AG04450 (cell line): ENCODE measurements around the gene KATNBL1. TPM values are rescaled to one million over a fixed set of nuclear protein-coding genes. Genes with fewer than 3 reads are reported as not detected.
"Not testable (repeated sequence)": the region's sequence is repeated elsewhere in the genome, so short reads cannot be mapped to it uniquely, and the experiment has no call there.

ENCODE experiments used
- CTCF ChIA-PET: fragments of 300-600, 350-600 bp; formaldehyde crosslinking; extraction: SDS; loops from one replicate; lab custom pipeline; 2022; ENCODE audit warnings: antibody characterized with exemption, inconsistent platforms; lab: Charles Lee
- POLR2A ChIA-PET: fragments of 350-600 bp; formaldehyde crosslinking; extraction: SDS; loops from one replicate; lab custom pipeline; 2021; ENCODE audit warnings: antibody characterized with exemption, inconsistent platforms; lab: Yijun Ruan, JAX
- DNase-seq: peaks from one replicate; pipeline ENCODE4 v3.0.0-alpha.2; 2011; ENCODE audit warnings: low read depth, low spot score
- H3K27ac ChIP-seq: one replicate; pipeline ENCODE4 v1.5.1; 2012; ENCODE audit warnings: low read depth, low read length, control low read depth
- H3K27me3 ChIP-seq: one replicate; pipeline ENCODE4 v1.6.0; 2012; ENCODE audit warnings: low read length; ENCODE audit not compliant: control insufficient read depth, insufficient read depth
- H3K4me3 ChIP-seq: 2 replicates; pipeline ENCODE4 v1.5.1; 2011; ENCODE audit warnings: mild to moderate bottlenecking, low read depth, low read length, control low read depth
- H3K9me3 ChIP-seq: 2 replicates; pipeline ENCODE4 v1.5.1; 2012; ENCODE audit warnings: low read length; ENCODE audit not compliant: control insufficient read depth, insufficient read depth
- polyA plus RNA-seq: library from polyadenylated mRNA; depleted of rRNA; stranded (reverse); fragments of >200 nt; gene quantifications from 2 replicates; pipeline ENCODE4 v1.2.3, GENCODE V29; 2011
- TF ChIP-seq, protein P1 (sequence below): IDR thresholded peaks from 2 replicates; pipeline ENCODE4 v1.5.1; 2011; ENCODE audit warnings: low read depth, low read length, control low read depth, inconsistent platforms

Gene KATNBL1
- polyA plus RNA-seq, 1 experiment = 46.6 TPM

DNA sequence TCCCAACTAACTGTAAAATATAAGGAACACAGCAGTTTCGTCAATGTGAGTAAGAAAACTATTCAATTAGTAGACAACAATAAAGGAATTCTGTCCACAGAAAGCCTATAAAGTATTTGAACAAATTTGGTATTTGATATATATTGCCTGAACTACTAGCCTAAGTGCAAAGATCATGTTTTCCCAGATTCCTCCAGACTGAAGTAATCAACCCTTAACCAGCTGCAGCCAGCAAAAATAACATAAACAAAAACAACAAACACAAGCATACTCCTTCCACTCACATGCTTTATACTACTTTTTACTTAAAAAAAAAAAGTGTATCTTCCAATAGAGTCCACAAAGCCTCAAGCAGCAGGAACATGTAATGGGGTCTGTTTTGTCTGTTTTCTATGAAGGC lies 84.0 kb downstream of the KATNBL1 start:
- Histone ChIP-seq H3K27ac (no peak overlapping the region), H3K9me3 (no peaks in the 10 kb centered on the region), H3K4me3 (no peak overlapping the region), H3K27me3 (no peaks in the 10 kb centered on the region)
- CTCF ChIA-PET = interaction anchor here (5.7 kb wide), 1 partner anchor 15 kb away, joined by 33 read pairs; no protein-coding TSS in a partner anchor
- TF ChIP-seq, protein P1, sequence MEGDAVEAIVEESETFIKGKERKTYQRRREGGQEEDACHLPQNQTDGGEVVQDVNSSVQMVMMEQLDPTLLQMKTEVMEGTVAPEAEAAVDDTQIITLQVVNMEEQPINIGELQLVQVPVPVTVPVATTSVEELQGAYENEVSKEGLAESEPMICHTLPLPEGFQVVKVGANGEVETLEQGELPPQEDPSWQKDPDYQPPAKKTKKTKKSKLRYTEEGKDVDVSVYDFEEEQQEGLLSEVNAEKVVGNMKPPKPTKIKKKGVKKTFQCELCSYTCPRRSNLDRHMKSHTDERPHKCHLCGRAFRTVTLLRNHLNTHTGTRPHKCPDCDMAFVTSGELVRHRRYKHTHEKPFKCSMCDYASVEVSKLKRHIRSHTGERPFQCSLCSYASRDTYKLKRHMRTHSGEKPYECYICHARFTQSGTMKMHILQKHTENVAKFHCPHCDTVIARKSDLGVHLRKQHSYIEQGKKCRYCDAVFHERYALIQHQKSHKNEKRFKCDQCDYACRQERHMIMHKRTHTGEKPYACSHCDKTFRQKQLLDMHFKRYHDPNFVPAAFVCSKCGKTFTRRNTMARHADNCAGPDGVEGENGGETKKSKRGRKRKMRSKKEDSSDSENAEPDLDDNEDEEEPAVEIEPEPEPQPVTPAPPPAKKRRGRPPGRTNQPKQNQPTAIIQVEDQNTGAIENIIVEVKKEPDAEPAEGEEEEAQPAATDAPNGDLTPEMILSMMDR = no peak
- DNase-seq = no peak
- POLR2A ChIA-PET = no interaction called here

DNA sequence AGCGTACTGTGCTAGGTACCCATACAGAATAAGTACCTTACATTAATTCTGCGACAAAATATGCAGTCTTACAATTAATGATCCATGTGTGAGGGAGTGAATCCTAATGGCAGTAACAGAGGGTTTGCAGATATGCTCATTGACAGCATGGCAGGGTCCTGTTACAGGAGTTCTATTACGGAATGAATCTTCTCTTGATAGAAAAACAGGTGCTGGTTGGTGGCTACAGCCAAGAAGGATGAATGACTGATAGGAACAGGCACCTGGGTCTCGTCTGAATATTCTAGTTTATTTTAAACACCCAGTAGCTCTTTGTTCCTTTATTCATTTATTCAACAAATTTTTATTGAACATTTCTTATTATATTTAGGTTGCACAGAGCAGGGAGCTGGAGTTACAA lies 85.2 kb downstream of the KATNBL1 start:
- H3K4me3 ChIP-seq = no peak overlapping the region
- TF ChIP-seq, protein P1 = no peak
- no peaks in the 10 kb centered on the region for H3K27me3 ChIP-seq
- ChIA-PET POLR2A (no interaction called here), CTCF (interaction anchor here (5.7 kb wide), 1 partner anchor 14 kb away, joined by 33 read pairs; no protein-coding TSS in a partner anchor)
- no peak for DNase-seq
- H3K9me3 ChIP-seq = no peaks in the 10 kb centered on the region
- H3K27ac ChIP-seq = no peak overlapping the region

DNA sequence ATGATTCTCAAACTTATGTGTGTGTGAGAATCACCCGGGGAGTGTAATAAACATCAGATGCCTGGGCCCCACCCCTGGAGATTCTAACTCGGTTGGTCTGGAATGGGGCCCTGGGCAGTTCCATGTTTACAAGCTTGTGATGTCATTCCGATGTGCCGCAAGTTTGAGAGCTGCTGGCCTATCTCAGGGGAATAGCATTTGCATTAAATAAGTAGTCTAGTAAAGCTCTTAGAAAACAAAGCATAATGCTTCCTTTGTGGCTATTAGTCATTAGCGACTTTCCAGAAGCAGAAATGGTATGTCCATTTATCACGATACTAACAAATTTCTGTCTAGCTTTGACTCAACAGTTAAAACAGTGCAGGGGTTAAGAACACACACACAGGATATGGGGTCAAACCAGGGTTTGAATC lies 87.1 kb downstream of the KATNBL1 start:
- TF ChIP-seq, protein P1 = no peak
- DNase-seq = peak; percentile 78
- H3K9me3 ChIP-seq = no peaks in the 10 kb centered on the region
- ChIA-PET CTCF (interaction anchor here (5.7 kb wide), 1 partner anchor 12 kb away, joined by 33 read pairs; no protein-coding TSS in a partner anchor), POLR2A (interaction anchor here (1.1 to 1.4 kb wide), 2 partner anchors 11 to 87 kb away, joined by 3 to 7 read pairs; partner anchors contain the start of gene KATNBL1)
- H3K4me3 ChIP-seq = no peak overlapping the region
- H3K27me3 ChIP-seq = no peaks in the 10 kb centered on the region
- H3K27ac ChIP-seq = peak overlapping the region; percentile 58

DNA sequence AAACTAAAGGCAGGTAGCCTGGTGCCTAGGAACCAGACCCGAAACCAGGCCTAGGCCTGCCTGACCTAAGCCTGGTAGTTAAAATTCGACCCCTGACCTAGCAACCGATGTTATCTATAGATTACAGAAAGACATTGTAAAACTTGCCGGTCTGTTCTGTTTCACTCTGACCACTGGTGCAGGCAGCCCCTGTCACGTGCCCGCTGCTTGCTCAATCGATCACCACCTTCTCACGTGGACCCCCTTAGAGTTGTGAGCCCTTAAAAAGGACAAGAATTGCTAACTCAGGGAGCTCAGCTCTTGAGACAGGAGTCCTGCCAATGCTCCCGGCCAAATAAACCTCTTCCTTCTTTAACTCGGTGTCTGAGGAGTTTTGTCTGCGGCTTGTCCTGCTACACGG lies 88.1 kb downstream of the KATNBL1 start:
- not testable (repeated sequence) for H3K27me3 ChIP-seq, DNase-seq, H3K27ac ChIP-seq, H3K9me3 ChIP-seq, H3K4me3 ChIP-seq
- CTCF ChIA-PET = interaction anchor here (4.0 kb wide), 1 partner anchor 12 kb away, joined by 28 read pairs; no protein-coding TSS in a partner anchor
- POLR2A ChIA-PET = interaction anchor here (1.4 kb wide), 1 partner anchor 88 kb away, joined by 7 read pairs; the partner anchor contains the start of gene KATNBL1

GRCh38 chr15:34120420-34120819 lies 89.5 kb downstream of the KATNBL1 start:
- CTCF ChIA-PET = interaction anchor here (4.0 kb wide), 1 partner anchor 10 kb away, joined by 28 read pairs; no protein-coding TSS in a partner anchor
- H3K9me3 ChIP-seq, POLR2A ChIA-PET, DNase-seq, H3K27ac ChIP-seq, H3K4me3 ChIP-seq, H3K27me3 ChIP-seq: not testable (repeated sequence)

- no peaks in the 10 kb centered on the region for H3K27me3 ChIP-seq
- no peak overlapping the region for H3K4me3 ChIP-seq
- no peak for DNase-seq
- TF ChIP-seq, protein P1 = no peak
- no peak overlapping the region for H3K27ac ChIP-seq
- H3K9me3 ChIP-seq = no peaks in the 10 kb centered on the region
- CTCF ChIA-PET = interaction anchor here (1.4 to 4.0 kb wide), 2 partner anchors 9 to 90 kb away, joined by 4 to 28 read pairs; partner anchors contain the start of gene KATNBL1
- POLR2A ChIA-PET = no interaction called here
These were observed 90.6 kb downstream of the KATNBL1 start for GRCh38 chr15:34119291-34119690.
